22Rv1 (cell line): ENCODE results near the gene SIX3.

Source experiments
- ZFX ChIP-seq: fragments of 450-650 bp; IDR thresholded peaks from 2 replicates; pipeline ENCODE4 v1.6.1; 2017; ENCODE audit warnings: antibody characterized with exemption, borderline replicate concordance
- TF ChIP-seq, protein P1 (sequence below): fragments of 450-650 bp; IDR thresholded peaks from 2 replicates; pipeline ENCODE4 v1.5.1; 2017; ENCODE audit warnings: mild to moderate bottlenecking

- TF ChIP-seq, protein P1, sequence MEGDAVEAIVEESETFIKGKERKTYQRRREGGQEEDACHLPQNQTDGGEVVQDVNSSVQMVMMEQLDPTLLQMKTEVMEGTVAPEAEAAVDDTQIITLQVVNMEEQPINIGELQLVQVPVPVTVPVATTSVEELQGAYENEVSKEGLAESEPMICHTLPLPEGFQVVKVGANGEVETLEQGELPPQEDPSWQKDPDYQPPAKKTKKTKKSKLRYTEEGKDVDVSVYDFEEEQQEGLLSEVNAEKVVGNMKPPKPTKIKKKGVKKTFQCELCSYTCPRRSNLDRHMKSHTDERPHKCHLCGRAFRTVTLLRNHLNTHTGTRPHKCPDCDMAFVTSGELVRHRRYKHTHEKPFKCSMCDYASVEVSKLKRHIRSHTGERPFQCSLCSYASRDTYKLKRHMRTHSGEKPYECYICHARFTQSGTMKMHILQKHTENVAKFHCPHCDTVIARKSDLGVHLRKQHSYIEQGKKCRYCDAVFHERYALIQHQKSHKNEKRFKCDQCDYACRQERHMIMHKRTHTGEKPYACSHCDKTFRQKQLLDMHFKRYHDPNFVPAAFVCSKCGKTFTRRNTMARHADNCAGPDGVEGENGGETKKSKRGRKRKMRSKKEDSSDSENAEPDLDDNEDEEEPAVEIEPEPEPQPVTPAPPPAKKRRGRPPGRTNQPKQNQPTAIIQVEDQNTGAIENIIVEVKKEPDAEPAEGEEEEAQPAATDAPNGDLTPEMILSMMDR = no peak
- TF ChIP-seq ZFX = no peak
Measured at GRCh38 chr2:44912660-44913059, 28.8 kb upstream of the SIX3 start.
